Psoas muscle (tissue), 8 donors: Measurements from ENCODE around the gene NEK10. TPM values are rescaled to one million over a fixed set of nuclear protein-coding genes. Genes with fewer than 3 reads are reported as not detected.

ENCODE experiments used
- ATAC-seq, 4 donors: fragments of 200-7000 bp; cut with Tn5 transposase; one replicate each; pipeline ENCODE4 v1.9.1; 2020; ENCODE audit warnings: moderate library complexity in 3 of 4, mild to moderate bottlenecking in 2 of 4
- DNase-seq, 2 donors: peaks; one replicate each; pipeline ENCODE4 v3.0.0-alpha.2; 2020
- H3K27ac ChIP-seq: fragments of 200-600 bp; one replicate; pipeline ENCODE4 v1.8.0; 2022
- H3K27me3 ChIP-seq, 3 donors: fragments of 200-600 bp in 1 of 3; one replicate each; pipeline versions ENCODE4 v1.6.1 to v1.8.0; 2013 to 2022; ENCODE audit warnings: low read length in 2 of 3, mild to moderate bottlenecking in 2 of 3, moderate library complexity in 1 of 3; ENCODE audit not compliant: insufficient read depth in 3 of 3
- H3K36me3 ChIP-seq, 2 donors: fragments of 200-600 bp in 1 of 2; one replicate each; pipeline versions ENCODE4 v1.6.1 to v1.8.0; 2013 to 2022; ENCODE audit warnings: low read depth in 1 of 2, mild to moderate bottlenecking in 1 of 2, moderate library complexity in 1 of 2; ENCODE audit not compliant: insufficient read depth in 1 of 2
- H3K4me1 ChIP-seq: fragments of 200-600 bp; one replicate; pipeline ENCODE4 v1.8.0; 2022
- H3K4me3 ChIP-seq: fragments of 200-600 bp; one replicate; pipeline ENCODE4 v1.8.0; 2022; ENCODE audit warnings: mild to moderate bottlenecking
- H3K9me3 ChIP-seq: fragments of 200-600 bp; one replicate; pipeline ENCODE4 v1.8.0; 2022
- CTCF ChIP-seq: fragments of 200-600 bp; IDR thresholded peaks from one replicate; pipeline ENCODE4 v1.8.0; 2022; ENCODE audit warnings: antibody characterized with exemption
- WGBS, 3 donors: extraction: QIAGEN DNeasy Blood & Tissue Kit; methylation state at CpG; one replicate each; pipeline versions ENCODE4 v1.1.6 to v1.1.7; 2013; 5-methylcytosine and 5-hydroxymethylcytosine counted together
- intact Hi-C, 2 donors: fragments of 100-400 bp; cut with DNase I; formaldehyde crosslinking; loops; one replicate each; pipeline versions ENCODE4 v1.11.0 to v1.14.2; 2022
- polyA plus RNA-seq, 3 donors: library from polyadenylated mRNA; stranded (reverse); fragments of 200-250 nt; gene quantifications; one replicate each; pipeline ENCODE4 v1.2.3, GENCODE V29; 2013
- total RNA-seq, 4 donors: library from RNA; stranded (reverse); fragmentation: NEBNext Ultra II Directional in 2 of 4; extraction: Animal tissue kit (Norgen Biotek cat#: 25700) in 2 of 4; gene quantifications; one replicate each; pipeline versions ENCODE4 v1.2.1 to v1.2.4, GENCODE V29; 2021 to 2023
- donor health status: healthy with polysubstance abuse.
- donor health status: DM: no; HTN: no; CAD: no; lungs with moderate emphysema.
- donor health status: Bipolar disorder and iron deficiency.
- donor health status: healthy.
- donor health status: DM: yes; HTN: yes; CAD: no.
- donor health status: DM: no; HTN: no; CAD: no.
- donor health status: DM: no; HTN: no; CAD: no.
- donor health status: DM: yes; HTN: yes; CAD: no.

The NEK10 gene
- total and polyA plus RNA-seq, 7 donors = 0.44 to 16.6 (median 5.0) TPM

DNA sequence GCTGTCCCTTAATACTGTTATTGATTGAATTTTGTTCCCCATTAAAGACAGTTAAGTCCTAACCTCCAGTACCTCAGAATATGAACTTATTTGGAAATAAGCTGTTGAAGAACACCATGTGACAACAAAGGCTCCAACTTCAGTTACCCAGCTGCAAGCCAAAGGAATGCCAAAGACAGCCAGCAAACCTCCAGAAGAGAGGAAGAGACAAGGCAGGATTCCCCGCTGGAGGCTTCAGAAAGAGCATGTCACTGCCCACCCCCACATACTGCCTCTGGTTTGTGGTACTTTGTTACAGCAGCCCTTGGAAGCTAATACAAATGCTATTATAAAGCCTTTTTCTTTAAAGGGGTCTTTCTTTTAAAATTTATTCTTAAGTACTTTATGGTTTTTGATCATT, 18.4 kb upstream of the NEK10 start:
- DNase-seq = no peak
- no peak overlapping the region for H3K27ac ChIP-seq
- intact Hi-C loops = no loop called here
- TF ChIP-seq CTCF = no peak
- peak in 2 of 4 donors; percentile 13 to 43 for ATAC-seq
- H3K9me3 ChIP-seq = no peaks in the 10 kb centered on the region
- H3K36me3 ChIP-seq = peaks cover 0 to 61% of the 10 kb centered on the region in 2 donors
- no peaks in the 10 kb centered on the region for H3K4me1 ChIP-seq
- no peak overlapping the region for H3K4me3 ChIP-seq
- 78 to 100% (median 83%) methylated on average over 1 of the region's 1 CpG for WGBS, 3 donors
- H3K27me3 ChIP-seq = no peaks in the 10 kb centered on the region

DNA sequence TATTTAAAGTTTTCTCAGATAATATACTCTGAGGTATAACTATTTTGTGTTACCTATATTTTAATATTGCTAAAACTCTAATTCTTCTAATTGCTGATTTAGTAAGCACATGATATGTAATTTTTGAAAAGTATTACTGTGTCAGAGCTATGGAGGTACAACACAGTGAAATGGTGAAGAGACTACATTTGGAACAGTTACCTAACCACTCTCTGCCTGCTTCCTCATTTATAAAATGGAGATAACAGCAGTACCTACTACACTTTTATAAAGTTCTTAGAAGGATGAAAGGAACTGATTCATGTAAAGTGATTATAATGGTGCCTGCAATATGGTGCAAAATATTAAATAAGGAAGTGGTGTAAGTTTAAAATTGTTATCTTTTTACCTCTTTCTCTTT, 16.3 kb upstream of the NEK10 start:
- DNase-seq = no peak
- H3K9me3 ChIP-seq = no peaks in the 10 kb centered on the region
- TF ChIP-seq CTCF = no peak

DNA sequence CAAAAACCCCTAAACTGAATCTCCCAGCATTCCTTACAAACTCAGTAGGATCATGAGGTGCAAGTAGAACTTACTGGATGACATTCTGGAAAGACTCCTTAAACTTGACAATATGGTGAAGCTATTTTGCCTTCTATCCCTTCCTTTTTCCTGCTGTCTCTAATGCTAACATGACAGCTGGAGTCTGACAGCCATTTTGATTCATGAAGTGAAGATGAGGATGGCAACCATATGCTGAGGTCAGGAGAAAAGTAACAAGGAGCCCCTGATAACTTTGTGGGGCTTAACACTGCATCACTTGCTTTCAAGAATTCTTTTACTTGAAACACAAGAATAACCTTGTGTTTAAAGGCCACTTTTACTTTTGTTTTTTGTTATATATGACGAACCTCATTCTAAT, 15.0 kb upstream of the NEK10 start:
- no peak for TF ChIP-seq CTCF
- DNase-seq = no peak
- H3K4me3 ChIP-seq = no peak overlapping the region
- intact Hi-C loops = no loop called here
- H3K4me1 ChIP-seq = no peaks in the 10 kb centered on the region
- H3K27me3 ChIP-seq = no peaks in the 10 kb centered on the region
- H3K36me3 ChIP-seq = peaks cover 0 to 45% of the 10 kb centered on the region in 2 donors
- no peaks in the 10 kb centered on the region for H3K9me3 ChIP-seq
- no peak for ATAC-seq
- H3K27ac ChIP-seq = no peak overlapping the region
- 97 to 100% (median 98%) methylated on average over 1 of the region's 1 CpG for WGBS, 3 donors

More for the DNA sequence above, 16.3 kb upstream of the NEK10 start:
- Histone ChIP-seq H3K36me3 (peaks cover 0 to 57% of the 10 kb centered on the region in 2 donors), H3K27me3 (no peaks in the 10 kb centered on the region), H3K4me3 (no peak overlapping the region), H3K4me1 (no peaks in the 10 kb centered on the region), H3K27ac (no peak overlapping the region)
- no peak for ATAC-seq
- intact Hi-C loops = no loop called here

DNA sequence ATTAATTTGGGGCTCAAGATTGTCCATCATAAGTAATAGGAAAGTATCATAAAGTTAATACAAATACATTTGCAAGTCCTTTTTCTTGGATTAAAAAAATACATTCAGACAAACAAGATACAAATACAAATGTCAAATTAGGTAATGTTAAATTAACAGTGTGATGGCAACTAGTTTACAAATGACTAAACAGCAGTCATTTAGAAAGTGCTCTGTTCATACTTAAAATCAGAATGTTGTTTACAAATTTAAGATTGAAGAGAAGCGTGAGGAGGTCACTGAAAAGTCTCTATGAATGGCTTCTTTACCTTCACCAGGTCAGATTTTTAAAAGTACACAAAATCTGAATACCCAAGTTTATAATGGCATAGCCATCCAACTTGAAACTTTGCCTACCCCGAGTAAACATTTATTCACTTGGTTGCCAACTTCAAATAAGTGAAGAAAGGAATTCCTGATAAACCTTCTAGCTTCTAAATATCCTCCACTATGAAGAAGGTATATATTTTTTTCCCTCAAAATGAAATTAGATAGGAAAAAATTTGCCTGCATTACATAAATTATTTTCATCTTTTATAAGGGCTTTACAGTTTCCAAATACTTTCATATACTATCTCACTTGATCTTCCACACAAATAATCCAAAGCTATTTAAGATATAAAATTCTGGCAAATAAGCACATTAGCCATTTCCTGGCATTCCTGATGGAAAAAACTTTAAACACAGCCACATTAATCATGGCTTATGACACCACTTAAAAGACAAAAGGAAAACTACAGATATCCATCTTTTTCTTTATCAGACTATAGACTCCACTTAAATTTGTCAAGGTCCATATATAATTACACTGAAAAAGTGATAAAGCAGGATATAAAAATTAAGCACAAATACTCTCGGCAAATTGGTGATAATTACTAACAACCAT, 11.5 kb upstream of the NEK10 start:
- no peaks in the 10 kb centered on the region for H3K9me3 ChIP-seq
- no peak overlapping the region for H3K27ac ChIP-seq
- H3K36me3 ChIP-seq = peaks cover 0 to 55% of the 10 kb centered on the region in 2 donors
- intact Hi-C loops = no loop called here
- 87 to 91% (median 89%) methylated on average over 3 of the region's 3 CpGs for WGBS, 3 donors
- no peak for DNase-seq
- no peaks in the 10 kb centered on the region for H3K27me3 ChIP-seq
- H3K4me1 ChIP-seq = no peaks in the 10 kb centered on the region
- no peak for ATAC-seq
- no peak for TF ChIP-seq CTCF
- H3K4me3 ChIP-seq = no peak overlapping the region
